GM06990 (cell line): ENCODE data around the gene VAPB.

Source experiments
- DNase-seq: peaks from one replicate; pipeline ENCODE4 v3.0.0-alpha.2; 2011; ENCODE audit not compliant: insufficient read length; ENCODE audit errors: extremely low read depth
- H3K27me3 ChIP-seq: replicated peaks from 2 replicates; pipeline ENCODE4 v1.6.0; 2011; ENCODE audit warnings: low read length; ENCODE audit not compliant: control insufficient read depth, insufficient read depth
- H3K36me3 ChIP-seq: 2 replicates; pipeline ENCODE4 v1.5.1; 2011; ENCODE audit warnings: low read length; ENCODE audit not compliant: control insufficient read depth, insufficient read depth
- H3K4me3 ChIP-seq: replicated peaks from 2 replicates; pipeline ENCODE4 v1.5.1; 2011; ENCODE audit warnings: low read depth, mild to moderate bottlenecking, control low read depth, low read length
- TF ChIP-seq, protein P1 (sequence below): IDR thresholded peaks from 2 replicates; pipeline ENCODE4 v1.5.1; 2011; ENCODE audit warnings: low read length, control low read depth, mild to moderate bottlenecking, inconsistent platforms; ENCODE audit not compliant: insufficient read depth, poor library complexity, severe bottlenecking

VAPB gene

DNA sequence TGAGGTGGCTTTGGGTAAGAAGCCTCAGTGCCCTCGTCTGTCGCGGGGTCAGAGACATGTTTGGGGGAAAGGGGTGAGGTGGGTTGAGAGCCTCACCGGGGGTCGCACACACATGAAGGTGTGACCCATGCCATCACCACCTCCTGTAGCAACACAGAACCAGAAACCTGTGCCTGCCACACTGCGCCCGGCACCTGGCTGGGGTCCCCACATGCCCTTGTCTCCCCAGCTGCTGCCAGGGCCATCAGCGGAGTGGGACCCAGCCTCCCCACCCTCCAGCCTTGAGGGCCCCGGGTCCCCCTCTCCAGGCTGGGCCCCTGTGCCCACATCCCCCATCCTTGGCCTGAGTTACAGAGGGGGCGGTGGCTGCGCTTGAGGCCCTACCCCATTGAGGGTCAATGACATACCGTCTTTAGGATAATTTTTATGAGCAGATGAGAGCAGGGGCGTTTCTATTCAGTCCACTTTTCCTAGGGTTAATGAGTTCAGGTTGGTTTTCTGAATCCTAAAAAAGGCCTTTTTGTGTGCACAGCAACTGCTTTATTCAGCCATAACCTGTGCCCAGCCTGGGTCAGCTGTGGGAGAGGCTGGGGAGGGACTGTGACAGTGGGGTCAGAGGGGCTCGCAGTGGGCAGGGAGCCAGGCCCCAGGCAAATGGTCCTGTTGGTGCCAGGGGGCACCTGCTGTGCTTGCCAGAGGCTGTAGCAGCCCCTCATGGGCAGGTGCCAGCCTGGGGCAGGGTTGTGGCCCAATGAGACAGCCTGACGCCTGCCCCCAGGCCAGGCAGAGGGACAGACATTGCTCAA, 106.8 kb downstream of the VAPB start:
- TF ChIP-seq, protein P1, sequence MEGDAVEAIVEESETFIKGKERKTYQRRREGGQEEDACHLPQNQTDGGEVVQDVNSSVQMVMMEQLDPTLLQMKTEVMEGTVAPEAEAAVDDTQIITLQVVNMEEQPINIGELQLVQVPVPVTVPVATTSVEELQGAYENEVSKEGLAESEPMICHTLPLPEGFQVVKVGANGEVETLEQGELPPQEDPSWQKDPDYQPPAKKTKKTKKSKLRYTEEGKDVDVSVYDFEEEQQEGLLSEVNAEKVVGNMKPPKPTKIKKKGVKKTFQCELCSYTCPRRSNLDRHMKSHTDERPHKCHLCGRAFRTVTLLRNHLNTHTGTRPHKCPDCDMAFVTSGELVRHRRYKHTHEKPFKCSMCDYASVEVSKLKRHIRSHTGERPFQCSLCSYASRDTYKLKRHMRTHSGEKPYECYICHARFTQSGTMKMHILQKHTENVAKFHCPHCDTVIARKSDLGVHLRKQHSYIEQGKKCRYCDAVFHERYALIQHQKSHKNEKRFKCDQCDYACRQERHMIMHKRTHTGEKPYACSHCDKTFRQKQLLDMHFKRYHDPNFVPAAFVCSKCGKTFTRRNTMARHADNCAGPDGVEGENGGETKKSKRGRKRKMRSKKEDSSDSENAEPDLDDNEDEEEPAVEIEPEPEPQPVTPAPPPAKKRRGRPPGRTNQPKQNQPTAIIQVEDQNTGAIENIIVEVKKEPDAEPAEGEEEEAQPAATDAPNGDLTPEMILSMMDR, result no peak
- Histone ChIP-seq H3K36me3 (no peaks in the 10 kb centered on the region), H3K27me3 (no peaks in the 10 kb centered on the region), H3K4me3 (no peak overlapping the region)
- DNase-seq, result no peak

DNA sequence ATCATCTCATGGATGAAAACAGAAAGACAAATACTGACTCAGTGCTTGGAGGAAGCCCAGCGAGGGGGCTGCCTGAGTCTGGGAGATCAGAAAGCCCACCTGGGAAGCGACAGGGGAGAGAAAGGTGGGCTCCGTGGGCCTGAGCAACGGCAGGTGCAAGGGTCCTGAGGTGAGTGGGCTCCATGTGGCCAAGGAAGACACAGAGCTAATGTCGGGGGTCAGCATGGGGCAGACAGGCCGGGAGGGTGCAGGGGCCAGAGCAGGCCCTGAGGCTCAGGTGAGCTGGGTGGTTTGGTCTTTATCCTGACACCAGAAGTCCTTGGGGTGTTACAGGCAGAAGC, 107.4 kb downstream of the VAPB start:
- no peak for DNase-seq
- Histone ChIP-seq H3K36me3 (no peaks in the 10 kb centered on the region), H3K4me3 (no peak overlapping the region), H3K27me3 (no peaks in the 10 kb centered on the region)
- TF ChIP-seq, protein P1, result no peak

DNA sequence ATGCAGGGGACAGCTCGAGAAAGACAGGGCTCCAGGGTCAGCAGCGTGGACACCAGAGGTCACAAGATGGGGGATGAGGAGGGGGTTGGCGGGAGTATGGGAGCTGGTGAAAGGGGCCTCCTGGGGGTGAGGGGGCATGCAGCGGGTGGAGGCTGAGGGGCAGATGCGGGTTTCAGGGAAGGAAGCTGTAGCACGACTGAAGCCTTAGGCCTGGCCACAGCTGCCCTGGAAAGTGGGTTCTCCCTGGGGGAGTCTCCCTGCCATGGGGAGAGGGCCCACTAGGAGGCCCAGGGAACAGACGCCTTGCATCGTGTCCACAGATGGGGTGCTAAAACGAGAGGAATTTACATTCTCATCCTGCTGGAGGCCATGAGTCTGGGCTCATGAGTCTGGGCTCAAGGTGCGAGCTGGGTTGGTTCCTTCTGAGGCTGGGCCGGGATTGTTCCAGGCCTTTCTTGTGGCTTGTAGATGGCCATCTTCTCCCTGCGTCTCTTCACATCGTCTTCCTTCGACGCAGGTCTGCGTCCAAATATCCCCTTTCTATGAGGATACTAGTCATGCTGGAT, 108.1 kb downstream of the VAPB start:
- Histone ChIP-seq H3K36me3 (no peaks in the 10 kb centered on the region), H3K27me3 (no peaks in the 10 kb centered on the region), H3K4me3 (no peak overlapping the region)
- TF ChIP-seq, protein P1, result no peak
- no peak for DNase-seq

DNA sequence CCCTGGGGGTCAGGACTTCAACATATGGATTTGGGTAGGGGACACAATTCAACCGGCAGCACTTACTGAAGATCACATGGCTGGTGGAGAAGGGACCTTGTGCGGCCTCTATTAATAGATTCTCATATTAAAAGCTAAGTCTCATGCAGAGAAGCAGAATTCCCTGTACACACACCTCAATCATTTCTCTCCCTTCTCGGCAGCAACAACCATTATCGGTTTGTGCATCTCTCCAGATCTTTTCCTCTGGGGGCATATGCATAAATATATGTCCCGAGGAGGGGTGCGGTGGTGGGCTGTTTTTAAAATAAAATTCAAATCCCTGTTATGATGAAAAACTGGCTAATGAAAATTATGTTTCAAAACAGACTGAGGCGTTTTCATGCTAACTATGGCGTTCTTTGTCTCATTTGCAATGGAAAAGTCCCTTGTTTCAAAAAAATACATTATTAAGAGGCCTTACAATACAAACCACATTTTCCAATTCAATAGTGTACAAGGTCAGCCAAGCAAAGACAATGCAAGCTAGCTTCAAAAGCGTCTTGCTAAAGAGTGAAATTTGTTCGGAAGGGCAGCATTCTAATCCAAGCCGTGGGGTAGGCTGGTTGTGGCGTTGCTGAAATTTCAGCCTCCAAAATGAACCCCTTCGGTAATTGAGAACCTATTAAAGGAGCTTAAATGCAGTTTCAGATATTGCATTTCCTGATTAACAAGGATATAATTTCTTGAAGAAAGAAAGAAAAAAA, 108.9 kb downstream of the VAPB start:
- TF ChIP-seq, protein P1, result no peak
- no peak for DNase-seq
- Histone ChIP-seq H3K4me3 (no peak overlapping the region), H3K36me3 (no peaks in the 10 kb centered on the region), H3K27me3 (no peaks in the 10 kb centered on the region)

DNA sequence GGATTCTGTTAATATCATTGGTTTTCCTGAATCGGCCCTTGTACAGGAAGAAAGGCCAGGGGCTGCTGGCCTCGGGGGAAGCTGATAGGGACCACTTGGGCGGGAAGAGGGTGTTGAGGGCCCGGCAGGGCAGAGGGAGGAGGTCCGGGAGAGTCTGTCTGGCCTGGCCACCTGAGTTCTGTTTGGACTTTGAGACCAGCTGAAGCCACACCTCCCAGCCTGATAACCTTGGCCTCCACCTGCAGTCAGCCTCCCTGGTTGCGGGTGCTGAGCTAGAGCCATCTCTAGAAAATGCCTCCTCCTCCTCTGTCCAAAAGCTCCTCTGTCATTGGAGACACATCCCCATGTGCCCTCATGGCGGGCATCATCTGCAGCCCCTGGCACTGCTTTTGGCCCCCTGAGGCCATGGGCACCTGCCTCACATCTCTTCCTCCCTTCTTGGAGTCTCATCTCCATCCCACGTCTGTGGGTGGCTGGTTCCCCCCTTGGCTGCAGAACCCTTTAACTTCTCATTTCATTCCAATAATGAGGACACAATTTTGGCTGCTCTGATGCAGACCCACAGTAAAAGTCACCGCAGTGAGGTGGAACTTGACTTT, 109.5 kb downstream of the VAPB start:
- TF ChIP-seq, protein P1, result no peak
- Histone ChIP-seq H3K36me3 (no peaks in the 10 kb centered on the region), H3K4me3 (no peak overlapping the region), H3K27me3 (no peaks in the 10 kb centered on the region)
- no peak for DNase-seq
